Upper lobe of right lung (tissue), 1 donor: Measurements from ENCODE around the gene GALNT17. TPM values are rescaled to one million over a fixed set of nuclear protein-coding genes. Genes with fewer than 3 reads are reported as not detected.

Experiments used
- ATAC-seq: fragments of 200-7000 bp; cut with Tn5 transposase; one replicate; pipeline ENCODE4 v1.9.1; 2020; ENCODE audit warnings: mild to moderate bottlenecking, moderate library complexity
- DNase-seq: peaks from one replicate; pipeline ENCODE4 v3.0.0-alpha.2; 2020
- H3K27ac ChIP-seq: fragments of 200-600 bp; one replicate; pipeline ENCODE4 v1.8.0; 2022
- H3K27me3 ChIP-seq: fragments of 200-600 bp; one replicate; pipeline ENCODE4 v1.8.0; 2022; ENCODE audit warnings: mild to moderate bottlenecking
- H3K36me3 ChIP-seq: fragments of 200-600 bp; one replicate; pipeline ENCODE4 v1.8.0; 2022
- H3K4me1 ChIP-seq: fragments of 200-600 bp; one replicate; pipeline ENCODE4 v1.8.0; 2022
- H3K4me3 ChIP-seq: fragments of 200-600 bp; one replicate; pipeline ENCODE4 v1.8.0; 2022; ENCODE audit warnings: mild to moderate bottlenecking
- H3K9me3 ChIP-seq: fragments of 200-600 bp; one replicate; pipeline ENCODE4 v1.8.0; 2022
- CTCF ChIP-seq: fragments of 200-600 bp; IDR thresholded peaks from one replicate; pipeline ENCODE4 v1.8.0; 2022; ENCODE audit warnings: antibody characterized with exemption
- intact Hi-C: fragments of 100-400 bp; cut with DNase I; formaldehyde crosslinking; loops from one replicate; pipeline ENCODE4 v1.11.0; 2022
- total RNA-seq: library from RNA; stranded (reverse); fragmentation: NEBNext Ultra II Directional; extraction: Animal tissue kit (Norgen Biotek cat#: 25700); gene quantifications from one replicate; pipeline ENCODE4 v1.2.1, GENCODE V29; 2021
- donor health status: DM: no; HTN: yes; CAD: no; lungs with severe emphysema.

Gene GALNT17
- total RNA-seq, 1 donor from 2014 or later = 7.1 TPM

DNA sequence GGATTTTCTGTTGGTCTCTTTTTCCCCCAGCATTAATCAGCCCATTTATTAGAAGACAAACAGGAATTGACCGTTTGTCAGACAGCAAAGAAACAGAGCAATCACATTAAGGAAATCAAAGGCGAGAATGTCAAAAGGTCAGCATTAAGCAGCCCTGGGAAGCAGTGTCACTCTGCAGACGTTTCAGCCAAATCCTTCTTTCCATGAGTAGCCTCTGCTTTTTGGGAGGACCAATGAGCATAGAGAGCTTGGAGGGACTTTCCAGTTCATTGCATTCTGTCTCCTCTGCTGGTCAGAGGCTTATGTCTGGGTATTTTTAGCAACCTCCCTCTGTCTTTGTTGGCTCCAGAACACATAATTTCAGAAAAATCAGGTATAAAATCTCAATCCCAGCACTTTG is 481.4 kb downstream of the GALNT17 start:
- no peak overlapping the region for H3K27ac ChIP-seq
- intact Hi-C loops = no loop called here

DNA sequence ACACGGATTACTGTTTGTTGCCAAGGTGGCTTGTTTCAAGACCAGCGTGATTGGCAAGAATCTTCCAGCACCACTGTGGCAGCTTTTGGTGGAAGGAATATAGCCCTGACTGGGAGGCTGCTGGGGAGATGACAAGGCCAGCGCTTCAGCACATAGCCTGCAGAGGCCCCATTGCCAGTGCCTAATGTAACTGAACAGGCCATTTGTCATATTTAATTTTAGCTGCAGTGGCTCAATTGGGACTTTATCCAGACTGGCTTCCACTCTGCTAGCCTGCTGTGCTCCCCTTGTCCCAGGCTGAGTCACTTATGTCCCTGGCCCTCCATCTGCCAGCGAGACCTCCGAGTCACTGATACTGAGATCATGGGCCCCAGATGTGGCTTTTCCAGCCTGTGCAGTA is 483.1 kb downstream of the GALNT17 start:
- H3K4me3 ChIP-seq = no peak overlapping the region
- ATAC-seq (peak; percentile 43), DNase-seq (no peak)
- no peak overlapping the region for H3K27ac ChIP-seq
- peaks cover 4% of the 10 kb centered on the region for H3K4me1 ChIP-seq
- no peak for TF ChIP-seq CTCF
- H3K9me3 ChIP-seq = no peaks in the 10 kb centered on the region
- intact Hi-C loops = no loop called here
- H3K36me3 ChIP-seq = no peaks in the 10 kb centered on the region
- no peaks in the 10 kb centered on the region for H3K27me3 ChIP-seq

More for the DNA sequence above, 481.4 kb downstream of the GALNT17 start:
- ATAC-seq (no peak), DNase-seq (no peak)
- Histone ChIP-seq H3K4me1 (peaks cover 4% of the 10 kb centered on the region), H3K27me3 (no peaks in the 10 kb centered on the region), H3K4me3 (no peak overlapping the region), H3K9me3 (no peaks in the 10 kb centered on the region), H3K36me3 (no peaks in the 10 kb centered on the region)
- no peak for TF ChIP-seq CTCF

GRCh38 chr7:71616217-71616616 is 484.3 kb downstream of the GALNT17 start:
- Histone ChIP-seq H3K4me1 (no peaks in the 10 kb centered on the region), H3K27ac (no peak overlapping the region), H3K36me3 (no peaks in the 10 kb centered on the region), H3K4me3 (no peak overlapping the region), H3K9me3 (no peaks in the 10 kb centered on the region), H3K27me3 (no peaks in the 10 kb centered on the region)
- intact Hi-C loops = no loop called here
- no peak for TF ChIP-seq CTCF
- ATAC-seq (no peak), DNase-seq (no peak)

- no peaks in the 10 kb centered on the region for H3K9me3 ChIP-seq
- intact Hi-C loops = no loop called here
- no peaks in the 10 kb centered on the region for H3K36me3 ChIP-seq
- H3K27ac ChIP-seq = no peak overlapping the region
- no peaks in the 10 kb centered on the region for H3K4me1 ChIP-seq
- DNase-seq (no peak), ATAC-seq (no peak)
- TF ChIP-seq CTCF = no peak
- H3K27me3 ChIP-seq = no peaks in the 10 kb centered on the region
- H3K4me3 ChIP-seq = no peak overlapping the region
Observed at GRCh38 chr7:71618278-71618677, 486.3 kb downstream of the GALNT17 start.

- no peaks in the 10 kb centered on the region for H3K9me3 ChIP-seq
- no peak for TF ChIP-seq CTCF
- no peak overlapping the region for H3K4me3 ChIP-seq
- H3K36me3 ChIP-seq = no peaks in the 10 kb centered on the region
- no peak overlapping the region for H3K27ac ChIP-seq
- H3K27me3 ChIP-seq = no peaks in the 10 kb centered on the region
- DNase-seq = no peak
- H3K4me1 ChIP-seq = no peaks in the 10 kb centered on the region
- intact Hi-C loops = no loop called here
- ATAC-seq = no peak
Observed at GRCh38 chr7:71625545-71625944, 493.6 kb downstream of the GALNT17 start.

DNA sequence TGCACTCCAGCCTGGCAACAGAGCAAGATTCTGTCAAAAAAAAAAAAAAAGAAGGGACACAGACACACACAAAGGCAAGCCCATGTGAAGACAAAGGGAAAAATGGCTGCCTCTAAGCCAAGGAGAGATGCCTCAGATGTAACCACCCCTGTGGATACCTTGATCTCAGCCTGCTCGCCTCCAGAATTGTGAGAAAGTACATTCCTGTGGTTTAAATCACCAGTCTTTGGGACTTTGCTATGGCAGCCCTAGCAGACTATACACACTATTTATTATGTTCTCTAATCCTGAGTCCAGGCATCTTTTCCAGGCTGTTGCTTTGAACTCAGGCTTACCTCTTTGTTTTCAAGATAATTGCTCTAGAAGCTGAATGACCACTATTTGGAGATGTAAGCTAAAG is 494.3 kb downstream of the GALNT17 start:
- no peak for TF ChIP-seq CTCF
- Histone ChIP-seq H3K27ac (no peak overlapping the region), H3K27me3 (no peaks in the 10 kb centered on the region), H3K4me3 (no peak overlapping the region), H3K4me1 (no peaks in the 10 kb centered on the region), H3K36me3 (no peaks in the 10 kb centered on the region), H3K9me3 (no peaks in the 10 kb centered on the region)
- intact Hi-C loops = no loop called here
- no peak for ATAC-seq
- no peak for DNase-seq
